OCI-LY1 (cell line): ENCODE data around the gene COL16A1.

Source experiments
- H2AFZ ChIP-seq: fragments of 200-600 bp; sonication (generic), shearing (Covaris generic); 2 replicates; pipeline ENCODE4 v1.6.0; 2014; ENCODE audit warnings: antibody characterized with exemption, mild to moderate bottlenecking, low read length
- H3F3A ChIP-seq: fragments of 200-600 bp; sonication (generic), shearing (Covaris generic); 2 replicates; pipeline ENCODE4 v1.6.0; 2014; ENCODE audit warnings: mild to moderate bottlenecking, antibody characterized with exemption, low read length, moderate library complexity; ENCODE audit not compliant: insufficient read depth
- H3K27ac ChIP-seq: fragments of 200-600 bp; sonication (generic); 2 replicates; pipeline ENCODE4 v1.5.1; 2014; ENCODE audit warnings: low read length, mixed run types, mild to moderate bottlenecking, low read depth; ENCODE audit not compliant: poor library complexity, severe bottlenecking
- H3K27me3 ChIP-seq: fragments of 200-600 bp; sonication (generic); 2 replicates; pipeline ENCODE4 v1.6.0; 2014; ENCODE audit warnings: antibody characterized with exemption, mild to moderate bottlenecking, low read length, moderate library complexity; ENCODE audit not compliant: insufficient read depth
- H3K36me3 ChIP-seq: fragments of 200-600 bp; sonication (generic); 2 replicates; pipeline ENCODE4 v1.6.1; 2014; ENCODE audit warnings: mild to moderate bottlenecking, antibody characterized with exemption, low read length, moderate library complexity, mixed read lengths; ENCODE audit not compliant: insufficient read depth
- H3K4me1 ChIP-seq: fragments of 200-600 bp; sonication (generic); 2 replicates; pipeline ENCODE4 v1.5.1; 2014; ENCODE audit warnings: mild to moderate bottlenecking, low read length, moderate library complexity; ENCODE audit not compliant: insufficient read depth, severe bottlenecking
- H3K4me2 ChIP-seq: fragments of 200-600 bp; sonication (generic), shearing (Covaris generic); 2 replicates; pipeline ENCODE4 v1.6.1; 2014; ENCODE audit warnings: low read length
- H3K4me3 ChIP-seq: fragments of 200-600 bp; sonication (generic); 2 replicates; pipeline ENCODE4 v1.5.1; 2014; ENCODE audit warnings: low read length, low read depth, mild to moderate bottlenecking, mixed read lengths; ENCODE audit not compliant: poor library complexity, severe bottlenecking
- H3K79me2 ChIP-seq: fragments of 200-600 bp; shearing (Covaris generic); 2 replicates; pipeline ENCODE4 v1.6.1; 2016; ENCODE audit warnings: mixed run types, low read length, mixed read lengths; ENCODE audit not compliant: insufficient read depth
- H3K9ac ChIP-seq: fragments of 200-600 bp; sonication (generic), shearing (Covaris generic); 2 replicates; pipeline ENCODE4 v1.6.1; 2014; ENCODE audit warnings: mild to moderate bottlenecking, low read length, mixed read lengths
- H3K9me2 ChIP-seq: fragments of 200-600 bp; sonication (generic), shearing (Covaris generic); 2 replicates; pipeline ENCODE4 v1.6.1; 2014; ENCODE audit warnings: low read depth, mild to moderate bottlenecking, low read length, mixed read lengths
- H3K9me3 ChIP-seq: fragments of 200-600 bp; shearing (Covaris generic); 2 replicates; pipeline ENCODE4 v1.6.1; 2014; ENCODE audit warnings: low read length, mixed read lengths
- H4K20me1 ChIP-seq: fragments of 200-600 bp; sonication (generic), shearing (Covaris generic); 2 replicates; pipeline ENCODE4 v1.6.0; 2016; ENCODE audit warnings: mild to moderate bottlenecking, low read length; ENCODE audit not compliant: insufficient read depth
- EZH2 ChIP-seq: fragments of 200-600 bp; sonication (generic), shearing (Covaris generic); IDR thresholded peaks from 2 replicates; pipeline ENCODE4 v1.8.0; 2017; ENCODE audit warnings: borderline replicate concordance, mixed run types, mild to moderate bottlenecking, antibody characterized with exemption, low read length, moderate library complexity, mixed read lengths
- TF ChIP-seq, protein P1 (sequence below): fragments of 200-600 bp; sonication (generic), shearing (Covaris generic); IDR thresholded peaks from 2 replicates; pipeline ENCODE4 v1.5.1; 2017; ENCODE audit warnings: mild to moderate bottlenecking, antibody characterized with exemption, low read length, moderate library complexity, mixed read lengths

Gene COL16A1

DNA sequence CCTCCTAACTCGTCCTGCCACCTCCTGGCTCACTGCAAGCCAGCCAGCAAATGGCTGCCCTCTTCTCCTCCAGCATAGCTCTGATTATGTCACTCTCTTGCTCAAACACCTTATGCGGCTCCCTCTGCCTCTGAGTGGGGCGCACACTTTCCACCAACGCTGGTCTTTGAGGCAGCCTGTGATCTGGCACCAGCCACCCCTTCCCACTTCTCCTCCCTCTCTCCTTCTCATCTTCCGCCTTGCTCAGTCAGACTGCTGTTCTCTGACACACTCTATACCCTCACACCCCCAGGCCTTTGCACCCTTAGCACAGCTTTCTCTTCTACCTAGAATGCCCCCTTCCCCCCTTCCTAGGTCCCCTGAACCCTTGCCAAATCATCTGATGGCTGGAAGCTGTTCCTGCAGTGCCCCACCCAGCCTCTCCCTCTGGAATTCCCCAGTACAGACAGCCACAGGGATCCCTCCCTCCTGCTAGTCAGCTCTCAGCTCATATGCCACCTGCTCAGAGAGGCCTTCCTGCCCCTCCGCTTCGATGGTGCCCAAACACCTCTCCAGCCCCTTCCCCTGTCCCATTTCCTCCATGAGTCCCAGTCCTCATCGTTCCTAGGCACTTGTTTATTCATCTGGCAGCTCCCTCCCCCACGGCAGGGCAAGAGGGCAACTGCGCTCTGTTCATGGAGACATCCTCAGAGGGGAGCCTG, 37.4 kb downstream of the COL16A1 start:
- no peak overlapping the region for H3K4me3 ChIP-seq
- no peak for TF ChIP-seq EZH2
- TF ChIP-seq, protein P1, sequence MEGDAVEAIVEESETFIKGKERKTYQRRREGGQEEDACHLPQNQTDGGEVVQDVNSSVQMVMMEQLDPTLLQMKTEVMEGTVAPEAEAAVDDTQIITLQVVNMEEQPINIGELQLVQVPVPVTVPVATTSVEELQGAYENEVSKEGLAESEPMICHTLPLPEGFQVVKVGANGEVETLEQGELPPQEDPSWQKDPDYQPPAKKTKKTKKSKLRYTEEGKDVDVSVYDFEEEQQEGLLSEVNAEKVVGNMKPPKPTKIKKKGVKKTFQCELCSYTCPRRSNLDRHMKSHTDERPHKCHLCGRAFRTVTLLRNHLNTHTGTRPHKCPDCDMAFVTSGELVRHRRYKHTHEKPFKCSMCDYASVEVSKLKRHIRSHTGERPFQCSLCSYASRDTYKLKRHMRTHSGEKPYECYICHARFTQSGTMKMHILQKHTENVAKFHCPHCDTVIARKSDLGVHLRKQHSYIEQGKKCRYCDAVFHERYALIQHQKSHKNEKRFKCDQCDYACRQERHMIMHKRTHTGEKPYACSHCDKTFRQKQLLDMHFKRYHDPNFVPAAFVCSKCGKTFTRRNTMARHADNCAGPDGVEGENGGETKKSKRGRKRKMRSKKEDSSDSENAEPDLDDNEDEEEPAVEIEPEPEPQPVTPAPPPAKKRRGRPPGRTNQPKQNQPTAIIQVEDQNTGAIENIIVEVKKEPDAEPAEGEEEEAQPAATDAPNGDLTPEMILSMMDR = no peak
- H3K4me2 ChIP-seq = no peak overlapping the region
- H3K9ac ChIP-seq = no peak overlapping the region
- H2AFZ ChIP-seq = no peak overlapping the region
- 0 out of 2 replicates have a peak, but pooled peaks cover 9% of the 10 kb centered on the region for H3K27me3 ChIP-seq
- no peaks in the 10 kb centered on the region for H3K9me3 ChIP-seq
- H3K9me2 ChIP-seq = no peaks in the 10 kb centered on the region
- no peak overlapping the region for H3K27ac ChIP-seq
- no peaks in the 10 kb centered on the region for H3K4me1 ChIP-seq
- H3F3A ChIP-seq = no peaks in the 10 kb centered on the region
- no peaks in the 10 kb centered on the region for H3K36me3 ChIP-seq
- H3K79me2 ChIP-seq = no peaks in the 10 kb centered on the region
- no peaks in the 10 kb centered on the region for H4K20me1 ChIP-seq

DNA sequence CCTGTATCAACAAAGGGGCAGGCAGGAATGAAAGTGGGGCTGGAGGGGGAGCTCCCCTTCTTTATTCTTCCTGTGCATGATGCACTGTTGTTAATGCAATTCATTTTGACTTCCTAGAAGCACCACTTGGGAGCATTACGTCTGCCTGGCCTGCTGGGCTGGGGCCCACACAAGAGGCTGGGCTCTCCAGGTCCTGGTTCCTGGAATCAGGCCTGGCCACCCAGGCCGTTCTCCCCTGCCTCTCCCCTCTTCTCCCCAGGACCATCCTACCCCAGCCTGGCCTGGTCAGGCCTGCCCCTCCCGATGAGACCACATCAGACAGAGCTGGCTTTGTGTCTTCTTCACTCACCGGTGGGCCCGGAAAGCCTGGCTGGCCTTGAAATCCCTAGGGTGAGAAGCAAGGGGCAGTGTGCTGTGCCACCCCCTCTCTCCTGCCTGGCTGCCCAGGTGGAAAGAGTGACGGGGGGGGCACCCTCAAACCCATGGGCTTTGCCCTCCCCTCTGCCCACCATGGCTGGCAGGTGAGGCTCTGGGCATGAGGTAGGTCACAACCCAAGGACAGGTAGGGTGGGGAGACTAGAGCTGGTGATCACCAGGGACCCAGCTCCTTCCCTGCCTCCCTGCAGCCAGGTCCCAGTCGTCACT, 38.5 kb downstream of the COL16A1 start:
- Histone ChIP-seq H3K27ac (no peak overlapping the region), H3F3A (no peaks in the 10 kb centered on the region), H4K20me1 (no peaks in the 10 kb centered on the region), H3K36me3 (no peaks in the 10 kb centered on the region), H3K4me2 (no peak overlapping the region), H3K9me2 (no peaks in the 10 kb centered on the region), H3K9me3 (no peaks in the 10 kb centered on the region), H3K79me2 (no peaks in the 10 kb centered on the region), H3K9ac (no peak overlapping the region), H3K4me1 (no peaks in the 10 kb centered on the region), H2AFZ (no peak overlapping the region), H3K27me3 (0 out of 2 replicates have a peak, but pooled peaks cover 9% of the 10 kb centered on the region), H3K4me3 (no peak overlapping the region)
- no peak for TF ChIP-seq EZH2
- TF ChIP-seq, protein P1 = no peak

DNA sequence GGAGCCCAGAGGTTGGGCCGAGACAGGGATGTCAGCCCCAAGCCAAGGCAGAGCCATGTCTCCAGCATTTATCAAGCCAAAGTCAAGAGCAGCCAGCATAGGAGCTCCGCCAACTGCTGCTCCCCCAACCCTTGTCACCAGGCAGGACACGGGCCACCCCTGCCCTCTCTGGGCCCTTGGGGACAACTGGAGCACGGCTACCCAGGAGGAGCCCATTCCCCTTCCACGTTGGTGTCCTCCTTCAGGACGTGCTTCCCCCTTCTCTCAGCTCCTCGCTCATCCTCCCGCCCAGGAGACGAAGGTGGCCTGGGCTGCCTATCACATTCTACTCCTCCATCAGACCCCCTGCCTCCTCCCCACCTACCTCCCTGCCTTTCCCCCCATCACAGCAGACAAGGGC, 39.3 kb downstream of the COL16A1 start:
- no peaks in the 10 kb centered on the region for H3K4me1 ChIP-seq
- H4K20me1 ChIP-seq = no peaks in the 10 kb centered on the region
- H3K9ac ChIP-seq = no peak overlapping the region
- H3K36me3 ChIP-seq = no peaks in the 10 kb centered on the region
- H2AFZ ChIP-seq = no peak overlapping the region
- no peak overlapping the region for H3K4me3 ChIP-seq
- no peak for TF ChIP-seq EZH2
- TF ChIP-seq, protein P1 = no peak
- H3K27me3 ChIP-seq = 0 out of 2 replicates have a peak, but pooled peaks cover 9% of the 10 kb centered on the region
- H3K4me2 ChIP-seq = no peak overlapping the region
- H3K79me2 ChIP-seq = no peaks in the 10 kb centered on the region
- no peak overlapping the region for H3K27ac ChIP-seq
- no peaks in the 10 kb centered on the region for H3K9me2 ChIP-seq
- H3F3A ChIP-seq = no peaks in the 10 kb centered on the region
- H3K9me3 ChIP-seq = no peaks in the 10 kb centered on the region
